CD4-positive, CD25-positive, alpha-beta regulatory T cell (primary cell): Measurements from ENCODE around the gene FER1L5. TPM values are rescaled to one million over a fixed set of nuclear protein-coding genes. Genes with fewer than 3 reads are reported as not detected.
A peak's percentile ranks its signal among the peaks of the same experiment; 100 is the strongest.

Experiments used
- ATAC-seq, 2 donors: fragments of 150-1000 bp; cut with Tn5 transposase; one replicate each; pipeline ENCODE4 v1.10.0; 2021; ENCODE audit warnings: low read depth in 2 of 2, moderate number of reproducible peaks in 2 of 2, moderate library complexity in 1 of 2
- DNase-seq, 3 donors: peaks; one replicate each; pipeline versions ENCODE4 v3.0.0 to v3.0.0-alpha.2; 2012 to 2022; ENCODE audit warnings: mixed read lengths in 1 of 3
- H3K27ac ChIP-seq: one replicate; pipeline ENCODE4 v1.7.0; 2013; ENCODE audit warnings: mild to moderate bottlenecking, low read length; ENCODE audit not compliant: insufficient read depth, poor library complexity, severe bottlenecking
- H3K27me3 ChIP-seq: one replicate; pipeline ENCODE4 v1.7.0; 2013; ENCODE audit warnings: low read length; ENCODE audit not compliant: control insufficient read depth, insufficient read depth
- H3K36me3 ChIP-seq: one replicate; pipeline ENCODE4 v1.7.0; 2013; ENCODE audit warnings: mild to moderate bottlenecking, low read length, moderate library complexity; ENCODE audit not compliant: control insufficient read depth, insufficient read depth
- H3K4me1 ChIP-seq: 2 replicates; pipeline ENCODE4 v1.7.0; 2013; ENCODE audit warnings: mild to moderate bottlenecking, low read length; ENCODE audit not compliant: insufficient read depth, control insufficient read depth, poor library complexity, severe bottlenecking
- H3K4me3 ChIP-seq: one replicate; pipeline ENCODE4 v1.7.0; 2013; ENCODE audit warnings: low read depth, mild to moderate bottlenecking, low read length, moderate library complexity
- H3K9me3 ChIP-seq, 2 experiments: 1 replicate in 1 of 2; 2 replicates in 1 of 2; pipeline ENCODE4 v1.7.0; 2013; ENCODE audit warnings: low read length in 2 of 2, mild to moderate bottlenecking in 1 of 2, moderate library complexity in 1 of 2; ENCODE audit not compliant: control insufficient read depth in 2 of 2
- H3K27ac Mint-ChIP-seq, 3 donors: one replicate each; pipeline ENCODE4 v1.8.0; 2020 to 2022; ENCODE audit warnings: mild to moderate bottlenecking in 3 of 3, mixed read lengths in 3 of 3, moderate library complexity in 2 of 3
- H3K27me3 Mint-ChIP-seq: one replicate; pipeline ENCODE4 v1.8.0; 2022; ENCODE audit warnings: mild to moderate bottlenecking, mixed read lengths
- H3K36me3 Mint-ChIP-seq: one replicate; pipeline ENCODE4 v1.8.0; 2020; ENCODE audit warnings: mixed read lengths
- H3K4me1 Mint-ChIP-seq, 4 donors: one replicate each; pipeline ENCODE4 v1.8.0; 2020 to 2022; ENCODE audit warnings: mixed read lengths in 4 of 4, mild to moderate bottlenecking in 1 of 4
- H3K4me3 Mint-ChIP-seq, 4 donors: one replicate each; pipeline ENCODE4 v1.8.0; 2020 to 2022; ENCODE audit warnings: mild to moderate bottlenecking in 4 of 4, mixed read lengths in 4 of 4, moderate library complexity in 3 of 4
- H3K9me3 Mint-ChIP-seq, 7 donors: one replicate each; pipeline ENCODE4 v1.8.0; 2020 to 2022; ENCODE audit warnings: mixed read lengths in 7 of 7, mild to moderate bottlenecking in 3 of 7, moderate library complexity in 2 of 7
- polyA plus RNA-seq, 4 donors: library from polyadenylated mRNA; unstranded; fragments of 300-500 nt; fragmentation: Illumina TruSeq; gene quantifications; one replicate each; pipeline ENCODE4 v1.2.3, GENCODE V29; 2021
- total RNA-seq: library from RNA; stranded (reverse); gene quantifications from one replicate; pipeline ENCODE4 v1.2.3, GENCODE V29; 2022

FER1L5 gene
- total and polyA plus RNA-seq, 5 donors from 2014 or later, result 0.03 TPM; not detected in 3

DNA sequence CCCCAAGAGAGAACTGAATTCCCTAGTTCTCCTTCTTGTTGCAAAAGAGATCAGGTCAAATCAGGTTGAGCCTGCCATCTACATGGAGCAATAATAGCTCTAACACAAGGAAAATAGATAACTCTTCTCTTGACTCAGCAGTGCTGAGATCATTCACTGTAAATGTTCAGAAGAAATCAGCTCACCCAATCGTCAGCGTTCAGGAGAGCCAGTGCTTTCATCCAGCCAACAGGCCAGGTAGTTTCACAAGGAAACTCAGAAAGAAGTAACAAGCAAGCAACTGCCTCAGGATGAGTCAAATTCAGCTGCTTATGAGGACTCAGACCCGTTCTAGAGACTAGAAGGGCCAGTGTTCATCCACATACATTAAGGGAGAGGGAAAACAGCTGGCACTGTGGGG is 91.4 kb downstream of the FER1L5 start:
- Mint-ChIP-seq H3K9me3 (no peaks in the 10 kb centered on the region), H3K4me3 (no peak overlapping the region), H3K27ac (peak overlapping the region in 1 of 3 donors; percentile 20), H3K27me3 (no peaks in the 10 kb centered on the region), H3K4me1 (peaks cover 8 to 25% (median 15%) of the 10 kb centered on the region in 4 donors), H3K36me3 (peaks cover 41% of the 10 kb centered on the region)
- no peaks in the 10 kb centered on the region for H3K27me3 ChIP-seq
- no peaks in the 10 kb centered on the region for H3K9me3 ChIP-seq
- no peak for DNase-seq
- peaks cover 28% of the 10 kb centered on the region for H3K36me3 ChIP-seq
- no peak overlapping the region for H3K27ac ChIP-seq
- no peak for ATAC-seq
- no peak overlapping the region for H3K4me3 ChIP-seq
- H3K4me1 ChIP-seq, result peaks cover 1% of the 10 kb centered on the region

DNA sequence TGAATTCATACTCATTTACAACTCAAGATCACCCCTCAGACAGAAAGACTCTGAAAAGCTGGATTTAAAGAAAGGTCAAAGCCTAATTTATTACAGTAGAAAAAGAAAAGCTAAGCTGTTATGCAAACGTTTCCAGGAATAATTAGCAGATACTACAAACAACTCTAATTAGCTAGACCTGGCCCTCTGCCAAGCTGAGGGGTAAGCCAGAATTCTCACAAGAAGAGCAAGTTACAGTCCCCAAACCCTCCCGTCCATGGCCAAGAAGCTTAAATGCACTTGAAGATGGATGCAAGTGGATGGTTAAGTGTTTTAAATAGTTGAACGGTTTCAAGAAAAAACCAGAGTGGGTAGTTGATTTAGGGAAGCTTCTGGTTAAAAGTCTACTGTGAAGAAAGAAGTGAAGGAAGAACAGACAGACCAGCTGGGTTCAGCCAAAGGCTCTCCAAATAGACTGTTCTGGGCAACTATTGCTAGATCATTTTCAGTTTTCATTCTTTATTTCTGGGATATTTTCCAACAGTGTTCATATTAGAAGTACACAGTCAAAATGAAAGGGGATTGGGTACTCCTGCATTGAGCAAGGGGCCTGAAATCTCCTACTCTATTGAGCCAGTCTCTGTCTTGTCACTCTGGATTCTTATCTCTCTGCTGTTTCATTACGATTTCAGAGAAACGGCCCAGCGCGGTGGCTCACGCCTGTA is 92.5 kb downstream of the FER1L5 start:
- Histone ChIP-seq H3K27ac (no peak overlapping the region), H3K4me3 (no peak overlapping the region), H3K27me3 (no peaks in the 10 kb centered on the region), H3K36me3 (peaks cover 27% of the 10 kb centered on the region), H3K9me3 (no peaks in the 10 kb centered on the region), H3K4me1 (peaks cover 10% of the 10 kb centered on the region)
- Mint-ChIP-seq H3K27me3 (no peaks in the 10 kb centered on the region), H3K36me3 (peaks cover 40% of the 10 kb centered on the region), H3K4me1 (peaks cover 12 to 31% (median 22%) of the 10 kb centered on the region in 4 donors), H3K9me3 (no peaks in the 10 kb centered on the region), H3K4me3 (peak overlapping the region in 1 of 4 donors; percentile 25), H3K27ac (no peak overlapping the region)
- no peak for DNase-seq
- ATAC-seq, result no peak

DNA sequence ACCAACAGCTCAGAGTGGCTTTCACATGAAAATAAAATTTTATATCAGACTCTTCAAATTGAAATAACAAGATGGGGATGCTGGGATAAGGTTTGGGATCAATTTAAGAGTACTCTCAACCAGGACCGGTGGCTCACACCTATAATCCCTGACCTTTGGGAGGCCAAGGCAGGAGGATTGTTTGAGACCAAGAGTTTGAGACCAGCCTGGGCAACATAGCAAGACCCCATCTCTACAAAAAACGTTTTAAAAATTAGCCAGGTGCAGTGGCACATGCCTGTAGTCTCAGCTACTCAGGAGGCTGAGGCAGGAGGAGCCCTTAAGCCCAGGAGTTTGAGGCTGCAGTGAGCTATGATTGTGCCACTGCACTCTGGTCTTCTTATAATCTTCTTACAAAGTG is 94.7 kb downstream of the FER1L5 start:
- H3K9me3 Mint-ChIP-seq, result no peaks in the 10 kb centered on the region
- H3K4me3 Mint-ChIP-seq, result peak overlapping the region in 3 of 4 donors; percentile 16 to 68 (median 68)
- Histone ChIP-seq H3K9me3 (no peaks in the 10 kb centered on the region), H3K4me3 (no peak overlapping the region), H3K27ac (no peak overlapping the region), H3K4me1 (peaks cover 15% of the 10 kb centered on the region), H3K36me3 (peaks cover 18% of the 10 kb centered on the region), H3K27me3 (no peaks in the 10 kb centered on the region)
- H3K27ac Mint-ChIP-seq, result no peak overlapping the region
- ATAC-seq (no peak), DNase-seq (no peak)
- H3K27me3 Mint-ChIP-seq, result no peaks in the 10 kb centered on the region
- peaks cover 29% of the 10 kb centered on the region for H3K36me3 Mint-ChIP-seq
- H3K4me1 Mint-ChIP-seq, result peaks cover 21 to 42% (median 30%) of the 10 kb centered on the region in 4 donors

DNA sequence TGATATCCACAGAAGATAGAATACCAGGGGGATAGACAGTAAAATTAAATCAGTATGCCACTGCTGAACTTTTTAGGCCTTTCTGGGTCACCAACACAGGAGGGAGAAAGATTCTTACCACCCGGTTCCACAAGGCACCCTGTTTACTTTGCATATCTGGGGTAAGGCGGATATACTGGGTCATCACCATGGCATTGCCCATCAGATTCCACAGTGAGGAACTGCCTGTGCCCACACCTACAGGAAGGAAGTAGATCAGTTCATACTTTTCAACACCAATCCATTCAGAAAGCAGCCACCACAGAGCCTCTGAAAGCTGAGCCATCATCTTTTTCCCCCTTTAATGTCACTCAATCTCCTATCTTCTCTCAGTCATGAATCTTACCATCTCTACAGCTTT is 95.3 kb downstream of the FER1L5 start:
- no peak overlapping the region for H3K27ac Mint-ChIP-seq
- H3K27me3 Mint-ChIP-seq, result no peaks in the 10 kb centered on the region
- DNase-seq (peak in 1 of 3 donors; percentile 14), ATAC-seq (no peak)
- no peak overlapping the region for H3K4me3 ChIP-seq
- H3K36me3 Mint-ChIP-seq, result peaks cover 28% of the 10 kb centered on the region
- no peaks in the 10 kb centered on the region for H3K27me3 ChIP-seq
- peaks cover 21 to 42% (median 30%) of the 10 kb centered on the region in 4 donors for H3K4me1 Mint-ChIP-seq
- peaks cover 17% of the 10 kb centered on the region for H3K4me1 ChIP-seq
- no peaks in the 10 kb centered on the region for H3K9me3 ChIP-seq
- peaks cover 18% of the 10 kb centered on the region for H3K36me3 ChIP-seq
- H3K9me3 Mint-ChIP-seq, result no peaks in the 10 kb centered on the region
- no peak overlapping the region for H3K27ac ChIP-seq
- peak overlapping the region; percentile 47 to 82 (median 68) for H3K4me3 Mint-ChIP-seq

DNA sequence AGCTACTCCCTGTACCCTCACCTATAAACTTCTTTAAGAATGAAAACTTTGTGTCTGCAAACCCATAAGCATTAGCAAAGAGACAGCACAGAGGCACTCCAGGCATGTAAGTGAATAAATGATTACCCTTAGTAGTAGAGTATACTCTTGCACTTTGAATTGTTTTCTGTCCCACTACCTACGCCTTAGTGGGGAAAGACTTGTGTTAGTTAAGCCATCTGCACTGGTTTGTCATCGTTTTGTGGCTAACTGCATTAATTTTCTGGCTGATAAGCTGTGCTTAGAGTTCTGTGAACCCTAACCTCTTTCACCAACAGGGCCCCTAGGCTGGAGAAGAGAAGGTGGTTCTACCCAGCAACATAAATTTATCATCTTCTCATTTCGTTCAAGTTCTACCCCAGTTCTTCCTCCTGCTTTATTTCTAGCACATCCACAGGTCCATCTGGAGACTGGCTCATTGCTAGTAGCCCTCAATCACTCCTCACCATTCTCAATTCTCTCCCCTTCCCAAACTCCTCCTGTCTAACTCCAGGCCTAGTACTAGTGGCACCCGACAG is 96.6 kb downstream of the FER1L5 start:
- H3K36me3 ChIP-seq, result peaks cover 4% of the 10 kb centered on the region
- peaks cover 21 to 44% (median 29%) of the 10 kb centered on the region in 4 donors for H3K4me1 Mint-ChIP-seq
- H3K4me3 Mint-ChIP-seq, result peak overlapping the region; percentile 95 to 98 (median 97)
- no peak for ATAC-seq
- H3K27me3 ChIP-seq, result no peaks in the 10 kb centered on the region
- no peak for DNase-seq
- H3K9me3 Mint-ChIP-seq, result no peaks in the 10 kb centered on the region
- H3K4me1 ChIP-seq, result peaks cover 19% of the 10 kb centered on the region
- no peaks in the 10 kb centered on the region for H3K9me3 ChIP-seq
- no peaks in the 10 kb centered on the region for H3K27me3 Mint-ChIP-seq
- peaks cover 16% of the 10 kb centered on the region for H3K36me3 Mint-ChIP-seq
- H3K27ac ChIP-seq, result peak overlapping the region; percentile 61
- H3K27ac Mint-ChIP-seq, result peak overlapping the region in 2 of 3 donors; percentile 95 to 96
- peak overlapping the region; percentile 89 for H3K4me3 ChIP-seq

DNA sequence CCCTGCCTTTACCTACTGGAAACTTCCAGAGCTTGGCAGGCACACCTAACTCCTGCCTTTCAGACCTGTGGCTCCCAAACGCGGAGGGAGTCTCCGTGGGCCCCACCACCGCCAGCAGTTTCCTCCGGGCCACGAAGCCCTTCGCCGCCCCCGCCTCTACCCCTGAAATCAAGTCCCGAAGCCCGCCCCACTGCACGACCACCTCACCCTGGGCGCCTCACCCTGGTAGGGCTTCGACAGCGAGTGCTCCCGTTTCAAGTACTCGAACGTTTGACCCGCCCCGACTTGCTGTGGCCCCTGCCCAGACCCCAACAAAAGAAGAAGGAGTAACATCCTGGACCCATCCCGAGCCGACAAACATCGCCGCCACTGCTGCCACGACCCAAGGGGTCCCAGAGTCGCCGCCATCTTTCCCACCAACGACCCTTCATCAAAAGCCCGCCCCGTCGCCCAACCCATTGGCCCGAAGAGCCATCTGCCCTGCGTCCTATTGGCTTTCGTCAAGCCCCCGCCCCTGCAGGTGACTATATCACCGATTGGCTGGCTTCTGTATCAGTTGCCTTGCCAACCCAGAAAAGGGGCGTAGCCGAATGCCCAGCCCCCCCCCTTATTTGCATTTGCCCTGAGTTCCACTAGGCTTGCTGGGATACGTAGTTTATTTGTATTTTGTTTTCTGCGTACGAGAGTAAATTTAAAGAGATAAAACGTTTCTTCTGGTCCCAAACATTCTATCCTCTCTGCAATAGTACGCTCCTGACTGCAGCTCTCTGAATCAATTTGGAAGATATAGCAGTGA is 97.3 kb downstream of the FER1L5 start, which contains the start of gene LMAN2L:
LMAN2L (minus strand) TSS at position 432 of the 796 bp plus-strand sequence; CDS start at position 408, 24 bp downstream.
- Mint-ChIP-seq H3K9me3 (no peaks in the 10 kb centered on the region), H3K27me3 (peaks cover 4% of the 10 kb centered on the region), H3K4me3 (peak within 1 kb of the TSS; percentile 95 to 98 (median 97)), H3K36me3 (peaks cover 10% of the 10 kb centered on the region), H3K27ac (peak within 1 kb of the TSS; percentile 94 to 96 (median 95)), H3K4me1 (peaks cover 16 to 44% (median 25%) of the 10 kb centered on the region in 4 donors)
- Histone ChIP-seq H3K4me3 (peak within 1 kb of the TSS; percentile 89), H3K9me3 (no peaks in the 10 kb centered on the region), H3K27ac (peak within 1 kb of the TSS; percentile 61), H3K36me3 (no peaks in the 10 kb centered on the region), H3K27me3 (no peaks in the 10 kb centered on the region), H3K4me1 (peaks cover 19% of the 10 kb centered on the region)
- DNase-seq (peak; percentile 95 to 99 (median 96)), ATAC-seq (peak; percentile 100)

DNA sequence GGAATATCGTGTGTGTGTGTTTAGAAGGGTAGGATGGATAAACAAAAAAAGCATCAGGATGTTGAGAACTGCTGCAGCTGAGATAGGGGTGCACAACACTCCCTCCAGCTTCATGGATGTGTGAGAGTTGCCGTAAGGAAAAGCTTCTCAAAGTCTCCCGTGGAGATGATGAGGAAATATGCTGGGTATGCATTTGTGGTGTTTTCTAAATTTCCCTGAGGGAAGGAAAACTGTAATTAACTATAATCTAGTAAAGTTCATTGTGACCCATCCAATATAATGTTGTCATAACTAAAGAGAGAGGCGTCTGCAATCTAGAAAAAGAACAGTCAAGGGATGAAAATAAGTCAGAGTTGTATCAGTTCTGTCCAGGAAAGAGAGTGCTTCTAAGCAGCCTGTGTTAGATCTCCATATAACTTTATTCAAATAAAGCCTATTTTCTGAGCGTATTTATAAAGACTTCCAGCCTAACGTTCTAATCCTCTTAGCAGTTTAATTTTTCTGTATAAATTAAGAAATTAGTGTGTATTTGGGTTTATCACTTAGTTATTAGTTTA is 104.6 kb downstream of the FER1L5 start:
- Mint-ChIP-seq H3K27me3 (peaks cover 10% of the 10 kb centered on the region), H3K27ac (no peak overlapping the region), H3K4me3 (no peak overlapping the region), H3K4me1 (peaks cover 0 to 3% (median 1%) of the 10 kb centered on the region in 4 donors), H3K9me3 (peaks cover 0 to 2% (median 0%) of the 10 kb centered on the region in 7 donors), H3K36me3 (no peaks in the 10 kb centered on the region)
- DNase-seq (no peak), ATAC-seq (no peak)
- H3K9me3 ChIP-seq, result no peaks in the 10 kb centered on the region
- H3K4me3 ChIP-seq, result no peak overlapping the region
- H3K27ac ChIP-seq, result no peak overlapping the region
- no peaks in the 10 kb centered on the region for H3K36me3 ChIP-seq
- H3K27me3 ChIP-seq, result no peaks in the 10 kb centered on the region
- peaks cover 4% of the 10 kb centered on the region for H3K4me1 ChIP-seq
